ENCODE results near the gene ARIH2.

The ARIH2 gene

DNA sequence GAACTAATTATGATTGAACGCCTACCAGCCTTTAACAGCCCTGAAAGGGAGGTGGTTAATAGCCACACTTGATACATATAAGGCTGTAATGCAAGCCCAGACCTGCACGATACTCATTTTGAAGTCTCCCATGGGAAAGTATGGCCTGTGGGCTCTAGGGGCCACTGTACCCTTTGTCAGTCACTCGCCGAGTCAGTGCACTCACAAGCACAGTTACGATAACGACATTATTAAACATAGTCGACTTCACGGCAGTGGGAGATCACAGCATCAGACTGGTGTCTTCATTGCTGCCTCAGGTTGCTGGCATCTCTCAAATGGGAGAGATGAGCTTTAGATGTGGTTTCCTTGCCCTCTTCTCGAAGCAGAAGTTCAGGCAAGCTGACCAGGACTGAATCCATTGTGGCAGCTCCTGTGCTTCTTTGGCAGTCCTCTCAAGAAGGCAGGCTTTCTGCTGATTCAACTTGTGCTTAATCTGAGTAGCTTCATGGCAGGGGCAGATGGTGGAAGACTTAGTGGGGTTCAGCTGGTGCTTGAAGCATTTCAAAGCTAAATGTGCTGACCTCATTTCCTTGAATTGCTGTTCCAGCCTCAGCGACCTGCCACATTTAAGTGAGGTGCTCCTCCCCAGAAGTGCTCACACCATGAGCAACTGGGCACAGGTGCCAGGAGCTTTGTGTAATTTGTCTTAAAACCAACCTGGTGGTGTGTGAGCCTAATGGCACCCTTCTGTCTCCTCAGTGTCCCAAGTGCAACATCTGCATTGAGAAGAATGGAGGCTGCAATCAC, 55.6 kb downstream of the ARIH2 start:
- no peak for DNase-seq (ENCODE audit: low spot score)

DNA sequence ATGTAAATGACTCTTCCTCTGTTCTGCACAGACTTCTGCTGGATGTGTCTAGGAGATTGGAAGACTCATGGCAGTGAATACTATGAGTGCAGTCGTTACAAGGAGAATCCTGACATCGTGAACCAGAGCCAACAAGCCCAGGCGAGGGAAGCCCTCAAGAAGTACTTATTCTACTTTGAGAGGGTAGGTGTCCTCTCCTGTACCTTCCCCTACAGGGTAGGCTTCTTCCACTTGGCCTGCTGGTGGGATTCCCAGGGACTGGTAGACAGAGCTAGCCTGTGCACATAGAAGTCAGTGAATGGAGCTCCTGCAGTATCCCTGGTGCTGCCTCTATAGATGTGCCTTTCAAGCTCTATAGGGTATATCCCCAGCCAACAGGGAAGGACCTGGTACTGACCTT, 60.8 kb downstream of the ARIH2 start:
- no peak for DNase-seq (ENCODE audit: low spot score)

DNA sequence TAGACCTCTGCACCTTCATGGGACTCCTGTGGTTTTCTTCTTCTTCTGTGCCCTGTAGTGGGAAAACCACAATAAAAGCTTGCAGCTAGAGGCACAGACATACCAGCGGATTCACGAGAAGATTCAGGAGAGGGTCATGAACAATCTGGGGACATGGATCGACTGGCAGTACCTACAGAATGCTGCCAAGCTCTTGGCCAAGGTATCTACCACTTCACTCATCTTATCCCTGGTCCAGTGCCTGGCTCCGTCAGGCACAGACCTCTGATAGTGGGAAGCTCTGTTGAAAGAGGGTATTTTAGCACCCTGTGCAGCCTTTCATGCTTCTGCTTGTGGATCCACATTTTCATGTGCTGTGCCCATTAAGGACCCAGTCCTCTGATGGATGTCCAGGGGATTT, 61.7 kb downstream of the ARIH2 start:
- DNase-seq (ENCODE audit: low spot score): no peak

DNA sequence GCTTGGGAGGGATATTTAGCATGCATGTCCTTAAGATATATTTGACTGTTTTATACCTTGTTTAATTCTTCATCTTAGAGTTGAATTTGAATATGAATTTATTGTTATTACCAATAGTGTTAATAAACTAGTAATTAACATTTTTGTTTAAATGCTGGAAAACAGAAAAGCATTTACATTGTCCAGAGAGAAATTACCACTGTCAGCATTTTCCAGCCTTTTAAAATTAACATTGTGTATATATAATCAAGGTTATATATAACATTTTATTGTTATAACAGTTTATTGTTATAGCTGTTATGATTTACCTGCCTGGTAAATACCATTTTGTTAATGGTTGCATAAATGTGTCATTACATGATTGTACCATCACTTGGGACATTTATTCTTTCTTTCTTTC, 63.4 kb downstream of the ARIH2 start:
- DNase-seq (ENCODE audit: low spot score): no peak

DNA sequence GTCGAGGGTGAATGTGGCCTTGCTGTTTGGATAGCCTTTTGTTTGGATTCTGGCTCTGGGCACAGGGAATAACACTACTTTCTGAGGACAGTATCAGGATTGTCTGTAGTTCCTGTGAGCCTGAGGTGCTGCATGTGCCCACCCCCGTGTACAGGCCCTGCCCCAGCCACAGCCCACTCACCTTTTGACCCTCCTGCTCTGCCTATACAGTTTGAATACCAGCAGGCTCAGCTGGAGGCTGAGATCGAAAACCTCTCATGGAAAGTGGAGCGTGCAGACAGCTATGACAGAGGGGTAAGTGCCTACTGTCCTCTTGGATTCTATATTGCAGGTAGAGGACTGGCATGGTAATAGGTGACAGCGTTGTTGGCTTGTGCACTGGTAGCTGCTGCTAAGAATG, 64.0 kb downstream of the ARIH2 start:
- no peak for DNase-seq (ENCODE audit: low spot score)

DNA sequence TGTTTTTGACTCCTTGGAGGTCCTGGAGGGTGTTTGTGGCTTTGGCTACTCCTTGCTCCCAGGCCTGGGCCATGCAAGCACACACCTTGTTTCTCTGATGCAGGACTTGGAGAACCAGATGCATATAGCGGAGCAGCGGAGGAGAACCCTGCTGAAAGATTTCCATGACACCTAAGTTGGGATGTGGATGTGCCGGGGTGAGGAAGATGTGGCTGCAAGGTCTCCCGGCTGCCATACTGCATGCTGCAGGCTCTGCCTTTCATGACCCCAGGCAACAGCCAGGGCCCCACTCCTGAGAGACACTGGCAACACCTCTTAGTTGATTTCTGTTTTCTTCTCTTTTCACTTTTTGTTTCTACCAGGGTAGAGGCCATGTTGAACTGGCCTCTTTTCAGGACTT, 64.5 kb downstream of the ARIH2 start:
- DNase-seq (ENCODE audit: low spot score): no peak

DNA sequence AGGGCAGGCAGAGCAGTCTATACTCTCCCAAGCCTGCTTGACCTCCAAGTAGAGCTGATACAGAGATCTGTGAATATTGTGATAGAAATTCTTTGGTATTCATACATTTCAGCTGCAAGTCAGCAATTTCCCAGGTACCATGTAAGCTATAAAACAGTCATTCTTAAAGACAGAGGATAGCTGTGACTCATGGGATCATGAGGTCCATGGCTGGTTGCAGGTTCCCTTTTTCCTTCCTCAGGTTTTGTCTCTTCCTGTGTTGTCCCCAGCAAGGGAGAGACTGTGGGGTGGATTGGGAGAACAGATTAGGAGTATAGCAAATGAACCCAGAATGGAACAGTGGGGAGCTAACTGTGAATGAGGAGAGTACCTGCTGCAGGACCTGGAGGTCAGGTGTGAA, 66.0 kb downstream of the ARIH2 start:
- no peak for DNase-seq (ENCODE audit: low spot score)

DNA sequence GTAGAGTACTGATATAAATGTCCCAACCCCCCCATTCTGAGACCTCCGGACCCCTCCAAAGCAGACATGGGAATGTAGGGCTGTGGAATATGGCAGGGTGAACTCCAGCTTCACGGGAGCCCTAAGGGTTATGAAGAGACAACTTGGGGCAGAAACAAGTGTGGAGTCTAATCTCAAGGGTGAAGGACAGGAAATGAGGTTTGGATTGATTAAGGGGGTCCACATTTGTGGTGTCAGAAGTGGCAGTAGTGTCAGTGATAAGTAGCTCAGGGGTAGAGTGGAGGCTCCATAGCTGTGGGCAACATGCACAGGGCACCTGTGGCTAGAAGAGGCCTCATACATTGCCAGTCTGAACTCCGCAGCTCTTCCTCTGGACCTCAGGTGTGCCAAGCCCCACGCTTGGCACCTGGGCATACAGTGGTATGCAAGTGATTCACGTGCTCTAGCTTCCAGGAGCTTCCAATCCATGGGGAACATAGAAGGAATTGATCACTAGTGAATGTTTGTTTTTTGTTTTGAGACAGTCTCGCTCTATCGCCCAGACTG, 67.3 kb downstream of the ARIH2 start:
- no peak for DNase-seq (ENCODE audit: low spot score)

DNA sequence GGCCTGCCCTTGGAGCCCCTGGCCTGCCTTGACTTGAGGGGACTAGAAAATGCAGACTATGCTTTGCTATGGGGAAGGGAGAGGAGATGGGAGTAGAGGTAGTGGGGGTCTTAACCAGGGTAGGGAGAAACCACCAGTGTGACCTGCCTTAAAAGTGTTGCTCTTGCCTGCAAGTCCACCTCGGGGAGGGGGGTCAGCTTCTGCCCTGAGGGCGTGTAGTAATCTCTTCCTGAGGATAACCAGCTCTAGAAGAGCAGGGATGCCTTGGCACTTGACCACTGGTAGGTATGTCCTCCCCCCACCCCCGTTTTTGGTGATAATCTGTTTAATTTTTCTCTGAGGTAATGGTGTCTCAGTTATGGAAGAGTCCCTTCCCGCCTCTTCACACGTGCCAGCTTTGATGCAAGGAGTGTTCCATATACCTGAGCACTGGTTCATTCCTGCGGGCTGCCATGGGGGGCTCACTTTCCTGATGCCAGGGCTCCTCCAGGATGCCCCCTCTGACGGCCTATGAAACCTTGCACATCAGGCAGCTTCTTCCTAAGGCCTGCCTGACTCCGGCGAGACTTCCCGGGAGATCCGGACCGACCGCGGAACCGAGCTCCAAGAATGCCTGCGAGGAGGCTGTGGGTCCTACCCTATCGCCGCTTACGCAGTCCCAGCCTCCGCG, 70.6 kb downstream of the ARIH2 start:
- DNase-seq (ENCODE audit: low spot score): peak; percentile 20

DNA sequence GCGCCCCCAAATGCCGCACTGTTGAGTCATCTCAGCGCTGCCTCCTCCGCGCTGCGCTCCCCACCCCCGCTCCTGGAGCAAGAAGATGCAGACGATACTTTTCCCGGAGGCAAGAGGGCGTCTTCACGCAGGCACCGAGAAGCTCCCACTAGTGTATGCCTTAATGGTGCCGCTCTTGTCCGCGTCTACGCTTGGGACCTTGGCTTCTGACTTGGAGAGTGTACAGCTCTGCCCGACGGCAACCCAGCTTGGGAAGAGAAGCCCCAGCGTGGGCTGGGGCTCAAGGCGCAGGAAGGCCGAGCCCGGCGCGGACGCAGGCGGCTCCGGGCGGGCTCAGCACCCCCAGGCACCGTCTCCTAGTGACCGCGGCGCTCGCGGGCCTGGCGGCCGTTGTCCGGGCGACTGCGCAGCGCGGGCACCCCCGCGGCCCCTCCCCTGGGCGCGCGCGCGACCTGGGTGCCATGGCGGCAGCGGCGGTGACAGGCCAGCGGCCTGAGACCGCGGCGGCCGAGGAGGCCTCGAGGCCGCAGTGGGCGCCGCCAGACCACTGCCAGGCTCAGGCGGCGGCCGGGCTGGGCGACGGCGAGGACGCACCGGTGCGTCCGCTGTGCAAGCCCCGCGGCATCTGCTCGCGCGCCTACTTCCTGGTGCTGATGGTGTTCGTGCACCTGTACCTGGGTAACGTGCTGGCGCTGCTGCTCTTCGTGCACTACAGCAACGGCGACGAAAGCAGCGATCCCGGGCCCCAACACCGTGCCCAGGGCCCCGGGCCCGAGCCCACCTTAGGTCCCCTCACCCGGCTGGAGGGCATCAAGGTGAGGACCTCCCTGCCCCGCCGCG, 71.4 kb downstream of the ARIH2 start, which contains the start of gene P4HTM:
TSS of gene P4HTM (plus strand) at position 446 of the 840 bp plus-strand sequence. CDS start at position 462, 16 bp downstream.
- DNase-seq (ENCODE audit: low spot score): peak; percentile 95

DNA sequence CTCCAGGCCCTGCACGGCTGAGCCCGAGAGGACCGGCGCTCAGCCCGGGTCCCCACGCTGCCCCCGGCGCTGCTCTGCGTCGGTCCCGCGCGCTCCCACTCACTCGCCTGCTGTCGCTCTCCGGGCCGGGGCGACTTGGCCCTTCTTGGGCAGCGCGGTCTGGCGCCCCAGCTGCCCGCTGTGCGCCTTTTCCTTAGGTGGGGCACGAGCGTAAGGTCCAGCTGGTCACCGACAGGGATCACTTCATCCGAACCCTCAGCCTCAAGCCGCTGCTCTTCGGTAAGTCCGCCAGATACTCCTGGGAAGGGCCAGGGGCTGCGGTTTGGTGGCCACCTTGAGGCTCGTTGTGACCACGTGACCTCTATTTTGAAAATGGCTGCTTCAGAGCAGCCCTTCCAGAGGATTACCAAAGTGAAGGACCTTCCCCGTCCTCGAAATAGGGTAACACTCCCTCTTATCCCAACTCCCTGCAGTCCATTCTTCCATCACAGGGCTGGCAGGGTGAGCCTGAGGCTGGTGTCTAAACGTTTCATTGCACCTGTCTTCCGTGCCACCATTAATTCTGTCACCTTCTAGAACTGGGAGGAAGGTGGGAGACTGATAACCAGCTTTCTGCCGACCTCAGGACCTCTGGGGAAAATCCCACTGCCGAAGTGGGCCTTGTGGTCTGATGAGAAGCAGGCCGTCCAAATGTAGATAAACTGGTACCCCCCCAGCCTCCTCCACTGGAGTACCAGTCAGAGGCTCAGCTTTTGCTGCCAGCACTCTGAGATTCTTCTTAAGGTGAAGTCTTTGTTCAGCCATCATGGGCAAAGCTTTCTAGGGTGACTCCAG, 72.2 kb downstream of the ARIH2 start:
- peak; percentile 36 for DNase-seq (ENCODE audit: low spot score)

DNA sequence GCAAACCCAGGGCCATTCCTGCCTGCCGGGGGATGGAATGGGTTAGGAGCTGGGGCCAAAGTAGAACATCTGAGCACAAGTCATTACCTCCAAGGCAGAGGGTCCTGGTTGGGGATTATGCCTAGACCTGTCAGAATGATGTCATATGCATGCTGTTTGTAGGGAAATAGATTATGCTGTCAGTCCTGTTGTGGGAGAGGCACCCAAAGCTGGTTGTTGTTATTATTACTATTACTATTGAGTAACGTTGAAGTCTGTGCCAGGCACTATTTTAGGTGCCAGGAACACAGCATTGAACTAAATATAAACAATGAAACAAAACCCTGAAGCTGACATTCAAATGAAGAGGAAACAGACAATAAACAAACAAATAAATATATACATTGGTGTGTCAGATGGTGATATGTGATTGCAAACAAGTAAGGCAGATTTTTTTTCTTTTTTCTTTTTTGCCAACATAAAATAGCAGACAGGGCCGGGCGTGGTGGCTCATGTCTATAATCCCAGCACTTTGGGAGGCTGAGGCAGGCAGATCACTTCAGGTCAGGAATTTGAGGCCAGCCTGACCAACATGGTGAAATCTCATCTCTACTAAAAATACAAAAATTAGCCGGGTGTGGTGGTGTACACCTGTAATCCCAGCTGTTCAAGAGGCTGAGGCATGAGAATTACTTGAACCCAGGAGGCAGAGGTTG, 73.4 kb downstream of the ARIH2 start:
- DNase-seq (ENCODE audit: low spot score): no peak

DNA sequence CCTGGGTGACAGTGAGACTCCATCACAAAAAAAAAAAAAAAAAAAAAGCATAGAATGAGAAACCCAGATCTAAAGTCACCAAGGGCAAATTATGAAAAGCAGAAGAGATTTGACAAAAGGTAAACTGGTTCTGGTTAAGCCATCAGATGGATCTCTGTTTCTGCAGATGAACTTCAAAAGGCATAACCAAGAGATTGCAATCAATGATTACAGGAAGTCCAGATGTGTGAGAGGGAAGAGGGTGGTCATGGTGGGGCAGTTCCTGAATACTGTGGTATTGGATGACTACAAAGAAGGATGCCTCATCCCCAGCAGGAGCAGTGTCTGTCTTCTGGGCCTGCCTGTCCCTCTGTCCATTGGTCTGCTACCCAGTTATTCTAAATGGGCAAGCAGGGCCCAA, 75.2 kb downstream of the ARIH2 start:
- DNase-seq (ENCODE audit: low spot score): no peak

DNA sequence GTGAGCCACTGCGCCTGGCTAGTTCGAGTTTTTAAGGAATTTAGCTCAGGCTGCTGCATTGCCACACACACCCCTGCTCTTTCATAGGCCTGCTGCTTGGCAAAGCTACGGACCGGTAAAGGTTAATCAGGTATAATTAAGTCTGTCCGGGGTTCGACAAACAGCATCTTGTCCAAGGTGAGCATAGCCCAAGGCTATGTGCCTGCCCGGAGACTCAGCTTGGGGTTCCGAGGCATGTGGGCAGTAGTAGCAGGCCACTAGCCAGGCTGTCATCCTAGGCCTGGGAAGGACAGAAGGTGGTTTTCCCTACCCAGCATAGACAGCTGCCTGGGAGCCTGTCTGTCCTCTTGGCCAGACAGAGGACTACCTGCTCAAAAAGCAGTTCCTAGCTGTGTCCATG, 78.0 kb downstream of the ARIH2 start:
- no peak for DNase-seq (ENCODE audit: low spot score)

DNA sequence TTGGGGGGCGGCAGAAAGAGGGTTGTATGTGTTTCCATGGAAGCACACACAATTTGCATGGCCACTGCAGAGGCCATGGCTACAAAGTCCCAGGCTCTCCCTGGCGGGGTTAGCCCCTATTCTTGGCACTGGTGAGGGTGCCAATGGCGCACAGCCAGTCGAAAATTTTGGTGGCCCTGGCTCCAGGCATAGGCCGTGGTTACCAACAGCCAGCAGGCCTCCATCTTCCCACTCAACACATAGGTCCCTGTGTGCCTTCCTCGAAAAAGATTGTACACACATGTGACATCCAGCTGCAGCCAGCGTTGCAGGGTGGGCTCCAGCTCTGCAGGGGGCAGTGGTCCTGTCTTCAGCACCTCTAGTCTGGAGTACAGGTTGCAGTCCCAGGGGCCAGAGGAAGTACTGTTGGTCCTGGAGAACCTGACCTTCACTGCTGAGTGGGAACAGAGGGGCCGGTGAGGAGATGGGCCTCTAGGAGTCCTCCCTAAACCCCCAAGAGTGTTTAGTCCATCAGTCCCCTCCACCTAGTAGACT, 78.5 kb downstream of the ARIH2 start:
- no peak for DNase-seq (ENCODE audit: low spot score)

DNA sequence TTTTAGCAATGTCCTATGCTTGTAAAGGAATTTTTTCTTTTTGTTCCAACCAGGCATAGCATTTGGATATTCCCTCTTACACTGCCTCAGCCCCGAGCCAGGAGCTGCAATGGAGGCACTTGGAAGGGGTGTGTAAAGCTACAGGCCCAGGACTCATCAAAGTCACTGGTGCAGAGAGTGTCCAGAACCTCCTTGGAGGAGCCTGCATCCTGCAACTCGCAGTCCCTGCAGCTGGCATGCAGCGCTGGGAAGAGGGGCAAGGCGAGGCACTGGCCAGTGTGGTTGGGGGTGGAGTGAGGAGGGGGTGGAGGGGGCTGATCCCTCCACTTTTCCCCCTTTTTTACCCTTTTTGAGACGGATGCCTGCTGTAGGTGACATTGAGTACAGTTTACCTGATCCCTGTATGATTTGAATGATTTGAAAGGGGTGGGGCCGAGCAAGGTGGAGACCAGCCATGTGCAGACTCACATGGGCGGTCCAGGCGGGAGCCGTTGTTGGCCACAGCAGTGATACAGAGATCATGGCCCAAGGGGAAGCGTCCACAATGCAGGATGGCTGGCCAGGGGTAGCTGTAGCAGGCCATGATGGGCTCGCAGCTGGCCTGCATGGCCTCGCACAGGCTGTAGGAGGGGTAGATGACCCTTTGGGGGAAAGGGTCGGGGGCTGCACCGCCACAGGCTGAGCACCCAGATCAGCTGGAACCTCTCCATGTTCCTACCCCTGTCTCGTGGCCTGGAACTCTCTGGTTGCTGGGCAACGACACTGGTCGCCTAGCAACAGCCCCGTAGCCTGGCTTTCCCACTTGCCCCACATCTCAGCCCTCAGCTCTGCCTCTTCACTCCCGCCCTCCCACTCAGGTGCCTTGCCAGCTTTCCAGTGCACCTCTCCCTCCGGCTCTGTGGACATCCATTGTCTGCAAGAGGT, 79.3 kb downstream of the ARIH2 start:
- DNase-seq (ENCODE audit: low spot score): no peak

DNA sequence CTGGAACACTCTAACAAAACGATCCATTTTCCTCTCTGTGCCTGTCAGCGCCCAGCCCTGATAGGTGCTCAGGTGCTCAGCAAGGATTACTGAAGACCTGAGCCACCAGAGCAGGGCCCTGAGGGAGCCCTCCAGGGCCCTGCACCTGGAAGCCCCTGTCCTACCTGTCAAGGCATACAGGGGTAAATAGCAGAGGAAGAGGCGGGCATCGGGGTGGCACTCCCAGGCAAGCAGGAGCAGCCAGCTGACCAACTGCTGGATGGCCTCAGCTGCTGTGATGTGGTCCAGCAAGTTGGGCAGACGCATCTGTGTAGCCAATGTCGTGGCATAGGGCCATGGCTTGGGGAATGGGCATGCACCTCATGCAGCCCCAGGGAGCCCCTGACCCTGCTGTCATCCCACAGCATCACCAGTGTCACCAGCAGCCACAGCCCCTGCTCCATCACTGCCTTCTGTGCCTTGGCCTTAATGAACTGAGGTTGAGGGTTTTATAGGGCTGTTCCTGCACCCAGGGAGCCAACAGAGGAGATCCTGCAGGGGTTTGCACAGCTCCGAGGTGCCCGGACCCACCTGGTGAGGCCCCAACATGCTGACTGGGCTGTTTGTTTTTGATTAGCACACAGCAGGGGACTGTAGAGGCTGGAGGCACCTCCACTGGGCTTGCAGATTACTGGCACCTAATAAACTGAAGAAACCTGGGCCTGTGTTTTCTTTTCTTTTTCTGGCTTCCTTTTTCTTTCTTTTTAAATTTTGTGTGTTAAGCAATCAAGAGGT, 80.6 kb downstream of the ARIH2 start:
- no peak for DNase-seq (ENCODE audit: low spot score)

DNA sequence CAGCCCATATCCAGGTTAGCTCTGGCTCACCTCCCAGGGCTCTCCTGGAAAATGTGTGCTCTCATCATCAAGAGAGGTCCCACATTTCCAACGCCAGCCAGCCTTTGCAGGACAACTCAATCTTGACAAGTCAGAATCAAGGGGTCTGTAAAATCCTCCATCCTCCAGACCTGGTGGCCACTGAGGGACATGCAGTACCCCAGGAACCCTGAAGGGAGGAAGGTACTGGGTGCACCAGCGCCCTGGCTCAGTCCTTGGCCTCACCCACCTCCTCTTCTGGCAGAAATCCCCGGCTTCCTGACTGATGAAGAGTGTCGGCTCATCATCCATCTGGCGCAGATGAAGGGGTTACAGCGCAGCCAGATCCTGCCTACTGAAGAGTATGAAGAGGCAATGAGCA, 82.5 kb downstream of the ARIH2 start:
- DNase-seq (ENCODE audit: low spot score): no peak
